Neural cell (in vitro differentiated cells): ENCODE results near the gene HSD3B7. TPM values are rescaled to one million over a fixed set of nuclear protein-coding genes. Genes with fewer than 3 reads are reported as not detected.

Experiments
- H2AFZ ChIP-seq: fragments of 200-600, 300-800 bp; sonication (generic), shearing (Covaris generic); 2 replicates; pipeline ENCODE4 v1.6.0; 2014; ENCODE audit warnings: low read depth, mild to moderate bottlenecking, antibody characterized with exemption, low read length, moderate library complexity
- H3F3A ChIP-seq: fragments of 200-600 bp; shearing (Covaris generic); 2 replicates; pipeline ENCODE4 v1.6.1; 2016; ENCODE audit warnings: mild to moderate bottlenecking, moderate library complexity, mixed read lengths, antibody characterized with exemption, low read length; ENCODE audit not compliant: insufficient read depth, poor library complexity, severe bottlenecking
- H3K27ac ChIP-seq: fragments of 200-600, 300-800 bp; sonication (generic), shearing (Covaris generic); 2 replicates; pipeline ENCODE4 v1.5.1; 2014; ENCODE audit warnings: mild to moderate bottlenecking, low read length, moderate library complexity
- H3K27me3 ChIP-seq: fragments of 300-800, 200-600 bp; sonication (generic), shearing (Covaris generic); 2 replicates; pipeline ENCODE4 v1.6.0; 2014; ENCODE audit warnings: mild to moderate bottlenecking, low read depth, low read length, moderate library complexity; ENCODE audit not compliant: insufficient read depth
- H3K36me3 ChIP-seq: fragments of 300-800, 200-600 bp; sonication (generic), shearing (Covaris generic); 2 replicates; pipeline ENCODE4 v1.5.1; 2014; ENCODE audit warnings: mild to moderate bottlenecking, antibody characterized with exemption, low read length, moderate library complexity; ENCODE audit not compliant: insufficient read depth
- H3K4me2 ChIP-seq: fragments of 300-800, 200-600 bp; sonication (generic), shearing (Covaris generic); 2 replicates; pipeline ENCODE4 v1.6.0; 2014; ENCODE audit warnings: mild to moderate bottlenecking, low read length
- H3K4me3 ChIP-seq: fragments of 300-800, 200-600 bp; sonication (generic), shearing (Covaris generic); 2 replicates; pipeline ENCODE4 v1.5.1; 2014; ENCODE audit warnings: mild to moderate bottlenecking, low read length, moderate library complexity
- H3K79me2 ChIP-seq: fragments of 200-600 bp; shearing (Covaris generic); replicated peaks from 2 replicates; pipeline ENCODE4 v1.6.0; 2014; ENCODE audit warnings: mild to moderate bottlenecking, low read length, moderate library complexity; ENCODE audit not compliant: insufficient read depth
- H3K9ac ChIP-seq: fragments of 300-800, 200-600 bp; sonication (generic), shearing (Covaris generic); 2 replicates; pipeline ENCODE4 v1.6.1; 2016; ENCODE audit warnings: mild to moderate bottlenecking, low read length, mixed read lengths
- H3K9me2 ChIP-seq: fragments of 200-600 bp; shearing (Covaris generic); 2 replicates; pipeline ENCODE4 v1.6.1; 2016; ENCODE audit warnings: mild to moderate bottlenecking, low read length, mixed read lengths; ENCODE audit not compliant: insufficient read depth
- H3K9me3 ChIP-seq: fragments of 200-600, 300-800 bp; sonication (generic), shearing (Covaris generic); 2 replicates; pipeline ENCODE4 v1.6.1; 2016; ENCODE audit warnings: mild to moderate bottlenecking, mixed run types, low read length, moderate library complexity, mixed read lengths
- H4K20me1 ChIP-seq: fragments of 200-600 bp; shearing (Covaris generic); 2 replicates; pipeline ENCODE4 v1.6.1; 2016; ENCODE audit warnings: mild to moderate bottlenecking, mixed run types; ENCODE audit not compliant: insufficient read depth
- CTCF ChIP-seq: fragments of 450-650 bp; IDR thresholded peaks from 2 replicates; pipeline ENCODE4 v1.5.1; 2014; ENCODE audit warnings: antibody characterized with exemption, mild to moderate bottlenecking, moderate library complexity; ENCODE audit not compliant: poor library complexity, severe bottlenecking
- EP300 ChIP-seq: fragments of 450-650 bp; conservative IDR thresholded peaks from 2 replicates; pipeline ENCODE4 v1.6.1; 2014; ENCODE audit warnings: antibody characterized with exemption, mild to moderate bottlenecking, moderate library complexity; ENCODE audit not compliant: poor library complexity, severe bottlenecking
- EZH2 ChIP-seq: fragments of 200-600, 300-800 bp; shearing (Covaris generic), sonication (generic); IDR thresholded peaks from 2 replicates; pipeline ENCODE4 v1.6.1; 2014; ENCODE audit warnings: antibody characterized with exemption, low read length, borderline replicate concordance, mild to moderate bottlenecking; ENCODE audit not compliant: insufficient read depth, poor library complexity, severe bottlenecking
- MXI1 ChIP-seq: fragments of 450-650 bp; conservative IDR thresholded peaks from 2 replicates; pipeline ENCODE4 v1.6.1; 2014; ENCODE audit warnings: antibody characterized with exemption, mild to moderate bottlenecking; ENCODE audit not compliant: poor library complexity, severe bottlenecking
- POLR2AphosphoS5 ChIP-seq: IDR thresholded peaks from 2 replicates; pipeline ENCODE4 v1.6.1; 2012
- RAD21 ChIP-seq: fragments of 450-650 bp; conservative IDR thresholded peaks from 2 replicates; pipeline ENCODE4 v1.6.1; 2014; ENCODE audit warnings: antibody characterized with exemption, mild to moderate bottlenecking, moderate library complexity
- SMC3 ChIP-seq: fragments of 450-650 bp; conservative IDR thresholded peaks from 2 replicates; pipeline ENCODE4 v1.6.1; 2014; ENCODE audit warnings: antibody characterized with exemption, mild to moderate bottlenecking, moderate library complexity; ENCODE audit not compliant: poor library complexity
- TAF1 ChIP-seq: IDR thresholded peaks from 2 replicates; pipeline ENCODE4 v1.6.1; 2012; ENCODE audit warnings: low read depth
- polyA plus RNA-seq: library from polyadenylated mRNA; depleted of rRNA; stranded (reverse); fragments of >200 nt; gene quantifications from 2 replicates; pipeline ENCODE4 v1.2.3, GENCODE V29; 2014
- TF ChIP-seq, protein P1 (sequence below): IDR thresholded peaks from 2 replicates; pipeline ENCODE4 v1.6.1; 2012; ENCODE audit warnings: borderline replicate concordance

The HSD3B7 gene
- polyA plus RNA-seq, 1 donor from 2014 or later = 3.4 TPM

DNA sequence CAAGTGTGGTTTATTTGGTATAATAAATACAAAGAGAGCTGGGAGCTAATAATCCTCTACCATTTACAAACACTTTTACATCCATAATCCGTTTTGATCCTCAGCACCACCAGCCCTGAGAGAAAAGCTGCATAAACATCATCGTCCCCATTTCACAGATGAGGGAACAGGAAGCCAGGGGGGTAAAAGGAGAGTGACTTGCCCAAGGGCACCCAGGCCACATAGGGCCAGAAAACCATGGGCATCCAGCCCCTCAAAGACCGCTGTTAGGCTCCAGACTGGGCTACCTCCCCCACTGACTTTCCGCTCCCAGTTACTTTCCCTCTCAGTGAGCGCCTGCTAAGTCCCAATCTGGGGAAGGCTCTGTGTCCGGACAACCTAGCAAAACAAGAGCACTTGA, 18.7 kb downstream of the HSD3B7 start:
- no peak overlapping the region for H3K9ac ChIP-seq
- no peaks in the 10 kb centered on the region for H3F3A ChIP-seq
- H3K4me2 ChIP-seq = no peak overlapping the region
- H3K4me3 ChIP-seq = no peak overlapping the region
- peaks cover 4% of the 10 kb centered on the region for H3K79me2 ChIP-seq
- no peak overlapping the region for H3K27ac ChIP-seq
- TF ChIP-seq RAD21 (no peak), EZH2 (no peak), POLR2AphosphoS5 (no peak), MXI1 (no peak), EP300 (no peak), TAF1 (no peak), SMC3 (no peak), CTCF (no peak)
- TF ChIP-seq, protein P1, sequence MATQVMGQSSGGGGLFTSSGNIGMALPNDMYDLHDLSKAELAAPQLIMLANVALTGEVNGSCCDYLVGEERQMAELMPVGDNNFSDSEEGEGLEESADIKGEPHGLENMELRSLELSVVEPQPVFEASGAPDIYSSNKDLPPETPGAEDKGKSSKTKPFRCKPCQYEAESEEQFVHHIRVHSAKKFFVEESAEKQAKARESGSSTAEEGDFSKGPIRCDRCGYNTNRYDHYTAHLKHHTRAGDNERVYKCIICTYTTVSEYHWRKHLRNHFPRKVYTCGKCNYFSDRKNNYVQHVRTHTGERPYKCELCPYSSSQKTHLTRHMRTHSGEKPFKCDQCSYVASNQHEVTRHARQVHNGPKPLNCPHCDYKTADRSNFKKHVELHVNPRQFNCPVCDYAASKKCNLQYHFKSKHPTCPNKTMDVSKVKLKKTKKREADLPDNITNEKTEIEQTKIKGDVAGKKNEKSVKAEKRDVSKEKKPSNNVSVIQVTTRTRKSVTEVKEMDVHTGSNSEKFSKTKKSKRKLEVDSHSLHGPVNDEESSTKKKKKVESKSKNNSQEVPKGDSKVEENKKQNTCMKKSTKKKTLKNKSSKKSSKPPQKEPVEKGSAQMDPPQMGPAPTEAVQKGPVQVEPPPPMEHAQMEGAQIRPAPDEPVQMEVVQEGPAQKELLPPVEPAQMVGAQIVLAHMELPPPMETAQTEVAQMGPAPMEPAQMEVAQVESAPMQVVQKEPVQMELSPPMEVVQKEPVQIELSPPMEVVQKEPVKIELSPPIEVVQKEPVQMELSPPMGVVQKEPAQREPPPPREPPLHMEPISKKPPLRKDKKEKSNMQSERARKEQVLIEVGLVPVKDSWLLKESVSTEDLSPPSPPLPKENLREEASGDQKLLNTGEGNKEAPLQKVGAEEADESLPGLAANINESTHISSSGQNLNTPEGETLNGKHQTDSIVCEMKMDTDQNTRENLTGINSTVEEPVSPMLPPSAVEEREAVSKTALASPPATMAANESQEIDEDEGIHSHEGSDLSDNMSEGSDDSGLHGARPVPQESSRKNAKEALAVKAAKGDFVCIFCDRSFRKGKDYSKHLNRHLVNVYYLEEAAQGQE = no peak
- no peaks in the 10 kb centered on the region for H3K36me3 ChIP-seq
- no peaks in the 10 kb centered on the region for H4K20me1 ChIP-seq
- H3K27me3 ChIP-seq = no peaks in the 10 kb centered on the region
- H3K9me3 ChIP-seq = no peaks in the 10 kb centered on the region
- no peak overlapping the region for H2AFZ ChIP-seq
- no peaks in the 10 kb centered on the region for H3K9me2 ChIP-seq

DNA sequence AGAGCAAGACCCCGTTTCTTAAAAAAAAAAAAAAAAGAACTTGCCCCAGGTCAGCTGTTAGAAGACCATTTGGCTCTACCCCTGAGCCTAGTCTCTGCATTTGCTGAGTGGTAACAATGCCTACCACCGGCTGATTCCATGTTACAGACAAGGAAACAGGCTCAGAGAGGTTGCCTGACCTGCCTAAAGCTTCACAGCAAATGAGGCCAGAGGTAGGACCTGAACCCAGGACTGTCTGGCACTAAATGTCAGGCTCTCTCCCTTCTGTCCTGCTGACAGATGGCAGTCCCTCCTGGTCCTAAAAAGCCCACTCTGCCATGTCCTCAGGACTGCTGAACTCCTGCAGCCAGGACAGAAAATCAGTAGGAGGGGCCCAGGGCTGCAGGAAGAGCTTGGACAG, 19.7 kb downstream of the HSD3B7 start:
- Histone ChIP-seq H3K27ac (no peak overlapping the region), H3K4me3 (no peak overlapping the region), H4K20me1 (no peaks in the 10 kb centered on the region), H3K9ac (no peak overlapping the region), H3K36me3 (no peaks in the 10 kb centered on the region), H3K9me2 (no peaks in the 10 kb centered on the region), H3K79me2 (peaks cover 10% of the 10 kb centered on the region), H3K9me3 (no peaks in the 10 kb centered on the region), H3K4me2 (no peak overlapping the region), H3K27me3 (no peaks in the 10 kb centered on the region), H2AFZ (no peak overlapping the region), H3F3A (no peaks in the 10 kb centered on the region)
- TF ChIP-seq MXI1 (no peak), RAD21 (no peak), EP300 (no peak), EZH2 (no peak), TAF1 (no peak), SMC3 (no peak), CTCF (no peak), POLR2AphosphoS5 (no peak)
- TF ChIP-seq, protein P1 = no peak
